GM18526 (cell line): Measurements from ENCODE around the gene CD9.

Source experiments
- POLR2A ChIP-seq: IDR thresholded peaks from 3 replicates; pipeline ENCODE4 v1.6.1; 2011; ENCODE audit not compliant: insufficient read length; ENCODE audit errors: extremely low read depth

The CD9 gene

DNA sequence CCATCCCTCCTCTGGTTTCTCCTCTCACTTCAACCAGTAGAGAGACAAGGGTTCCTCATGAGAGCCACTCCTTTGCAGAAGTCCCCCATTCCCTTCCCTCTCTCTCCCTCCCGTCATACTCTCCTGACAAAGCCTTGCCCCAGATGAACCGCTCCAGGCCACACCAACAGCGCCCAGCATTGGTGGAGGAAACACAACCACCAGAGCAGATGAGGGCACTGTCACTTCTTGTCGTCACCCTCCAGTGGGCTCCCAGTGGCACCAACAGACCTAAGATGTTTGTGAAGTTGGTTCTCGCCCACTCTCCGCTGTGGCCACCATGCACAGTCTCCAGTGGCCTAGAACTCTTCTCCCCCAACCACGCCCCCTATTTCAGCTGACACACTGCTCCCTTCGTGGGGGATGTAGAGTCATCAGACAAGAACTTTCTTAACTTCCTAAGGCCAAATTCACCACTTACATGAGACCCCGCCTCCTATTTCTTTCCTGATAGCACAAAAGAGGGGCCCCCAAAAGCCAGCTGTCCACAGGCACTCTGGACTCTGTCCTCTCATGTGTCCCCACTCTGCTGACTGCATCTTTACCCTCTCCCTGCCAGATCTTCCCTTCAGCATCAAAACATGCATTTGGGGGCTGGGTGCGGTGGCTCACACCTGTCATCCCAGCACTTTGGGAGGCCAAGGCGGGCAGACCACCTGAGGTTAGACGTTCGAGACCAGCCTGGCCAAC, 81.0 kb downstream of the CD9 start:
- no peak for TF ChIP-seq POLR2A

DNA sequence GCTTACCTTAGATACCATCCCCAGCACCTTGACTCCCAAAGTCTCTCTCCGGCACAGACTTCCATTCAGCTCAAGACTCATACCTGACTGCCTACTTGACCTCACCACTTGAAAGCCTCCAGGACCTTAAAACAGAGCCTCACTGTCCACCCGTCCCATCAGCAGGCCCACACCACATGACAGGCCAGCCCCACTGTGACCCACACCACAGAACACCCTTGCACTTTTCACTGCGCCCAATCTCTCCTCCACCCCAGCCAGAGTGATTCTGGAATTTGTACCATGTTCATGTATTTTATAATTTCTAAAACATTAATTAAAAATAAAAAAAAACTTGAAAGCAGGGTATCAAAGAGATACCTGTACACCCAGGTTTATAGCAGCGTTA, 82.2 kb downstream of the CD9 start:
- no peak for TF ChIP-seq POLR2A

DNA sequence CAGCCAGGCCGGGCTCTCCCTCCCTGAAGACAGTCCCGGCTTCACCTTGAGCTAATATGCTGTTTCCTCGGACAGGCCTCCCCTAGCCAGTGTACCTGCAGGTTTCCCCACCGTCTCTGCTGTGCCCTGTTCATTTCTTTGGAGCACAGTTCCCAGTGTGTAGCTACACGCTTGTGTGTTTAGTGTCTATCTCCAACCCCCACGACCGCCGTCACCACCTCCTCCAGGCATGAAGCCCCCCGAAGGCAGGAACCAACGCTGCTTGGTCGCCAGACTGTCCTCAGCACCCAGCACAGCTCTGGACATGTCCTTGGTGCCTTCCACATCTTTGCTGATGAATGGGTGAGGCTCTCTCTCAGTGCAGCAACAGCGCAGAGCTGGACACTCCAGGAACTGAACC, 84.1 kb downstream of the CD9 start:
- TF ChIP-seq POLR2A, result no peak

DNA sequence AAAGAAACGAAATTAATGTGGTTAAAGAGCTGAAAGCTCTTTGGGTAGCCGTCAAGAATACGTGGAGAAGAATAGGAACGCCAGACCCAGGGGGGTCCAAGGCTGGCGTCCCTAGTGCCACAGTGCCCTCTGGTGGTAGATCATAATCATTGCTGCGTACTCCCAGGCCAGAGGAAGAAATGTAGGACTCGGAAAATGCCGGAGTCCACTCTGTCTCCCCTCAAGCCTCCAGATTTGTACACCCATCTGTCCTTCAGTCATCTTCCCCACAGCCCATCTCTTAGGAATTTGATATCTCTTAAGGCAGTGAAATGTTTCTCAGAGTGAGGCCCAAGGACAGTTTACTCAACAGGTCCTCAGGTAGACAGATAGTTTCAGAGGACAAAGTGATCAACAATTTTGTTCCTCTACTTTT, 84.9 kb downstream of the CD9 start:
- no peak for TF ChIP-seq POLR2A

DNA sequence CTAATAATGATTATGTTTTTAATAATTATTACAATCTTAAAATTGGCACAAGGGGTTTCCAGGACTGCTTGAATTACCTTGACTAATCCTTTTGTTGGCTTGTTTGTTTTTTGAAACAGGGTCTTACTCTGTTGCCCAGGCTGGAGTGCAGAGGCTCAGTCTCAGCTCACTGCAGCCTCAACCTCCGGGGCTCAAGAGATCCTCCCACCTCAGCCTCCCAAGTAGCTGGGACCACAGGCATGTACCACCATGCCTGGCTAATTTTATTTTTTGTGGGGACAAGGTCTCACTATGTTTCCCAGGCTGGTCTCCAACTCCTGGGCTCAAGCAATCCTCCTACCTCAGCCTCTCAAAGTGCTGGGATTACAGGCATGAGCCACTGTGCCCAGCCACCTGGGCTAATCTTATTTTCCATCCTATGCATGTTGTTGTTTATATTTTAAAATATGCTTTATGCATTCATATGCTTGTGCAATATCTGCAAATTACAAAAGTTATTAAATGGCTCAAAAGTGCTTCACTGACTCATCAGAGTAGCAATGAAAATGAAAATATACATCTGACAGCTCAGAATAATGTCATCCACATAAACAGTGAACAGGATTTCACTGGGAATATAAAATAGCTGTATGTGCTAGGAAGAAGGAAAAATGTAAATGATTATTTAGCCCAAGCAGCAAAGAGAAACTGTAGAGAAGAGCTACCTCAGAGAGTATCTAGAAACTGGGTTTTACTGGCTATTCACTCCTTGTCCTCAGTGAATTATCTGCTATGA, 85.5 kb downstream of the CD9 start:
- TF ChIP-seq POLR2A, result no peak
